GM21576 (cell line): Measurements from ENCODE around the gene TSHZ2.

ENCODE experiments used
- ATAC-seq: cut with Tn5 transposase; IDR thresholded peaks from one replicate; pipeline ENCODE4 v1.9.1; 2021; ENCODE audit warnings: mild to moderate bottlenecking, moderate library complexity; ENCODE audit not compliant: unreplicated experiment

Gene TSHZ2

DNA sequence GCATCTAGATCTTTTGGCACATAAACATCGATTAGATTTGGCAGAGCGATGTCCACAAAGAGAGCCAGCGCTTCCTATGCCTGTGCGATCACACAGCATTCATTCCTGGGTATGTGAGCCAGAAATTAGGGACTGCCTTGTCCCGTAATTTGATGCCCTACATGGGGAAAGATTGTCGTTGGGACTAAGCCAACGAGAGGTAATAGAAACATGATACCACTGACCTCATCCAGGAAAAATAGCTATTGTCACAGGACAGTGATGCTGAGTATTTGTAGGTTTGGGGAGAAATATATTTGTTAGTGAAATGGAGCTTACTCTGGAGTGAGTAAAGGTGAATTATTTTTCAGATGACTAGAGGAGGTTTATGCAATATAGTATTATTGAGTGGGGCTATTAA lies 154.0 kb downstream of the TSHZ2 start:
- no peak for ATAC-seq

DNA sequence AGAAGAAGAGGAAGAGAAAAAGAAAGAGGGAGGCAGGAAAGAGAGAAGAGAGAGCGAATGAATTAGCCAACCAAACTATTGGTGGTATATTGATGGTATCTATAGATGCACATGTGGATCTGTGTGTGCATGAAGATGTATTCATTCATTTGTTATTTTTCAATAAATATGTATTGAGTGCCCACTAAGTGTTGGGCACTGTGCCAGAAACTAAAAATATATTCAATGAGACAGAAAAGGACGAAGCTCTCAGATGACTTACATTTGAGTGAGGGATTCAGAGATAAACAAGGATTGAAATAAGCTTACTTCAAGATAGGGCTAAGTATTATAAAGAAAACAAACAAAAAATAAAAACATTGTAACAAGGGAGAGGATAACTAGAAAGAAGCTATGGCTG lies 154.9 kb downstream of the TSHZ2 start:
- no peak for ATAC-seq

DNA sequence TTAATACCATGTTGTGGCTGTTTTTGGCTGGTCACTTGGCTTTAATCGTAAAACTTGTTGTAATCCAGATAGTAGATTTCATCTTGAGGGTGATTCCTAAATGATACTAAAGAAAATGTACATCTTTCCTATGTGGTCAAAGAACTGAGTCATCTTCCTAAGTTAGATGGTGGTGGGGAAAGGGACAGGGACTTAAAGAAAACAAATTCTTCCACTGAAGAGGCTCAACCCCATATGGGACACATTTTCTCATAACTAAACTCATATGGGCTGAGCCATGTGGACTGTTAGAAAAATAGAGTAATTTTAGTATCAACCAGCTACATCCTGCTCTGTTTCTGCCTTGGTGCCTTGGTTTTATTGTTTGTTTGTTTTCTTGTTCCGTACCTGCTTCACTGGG lies 155.8 kb downstream of the TSHZ2 start:
- ATAC-seq: no peak

DNA sequence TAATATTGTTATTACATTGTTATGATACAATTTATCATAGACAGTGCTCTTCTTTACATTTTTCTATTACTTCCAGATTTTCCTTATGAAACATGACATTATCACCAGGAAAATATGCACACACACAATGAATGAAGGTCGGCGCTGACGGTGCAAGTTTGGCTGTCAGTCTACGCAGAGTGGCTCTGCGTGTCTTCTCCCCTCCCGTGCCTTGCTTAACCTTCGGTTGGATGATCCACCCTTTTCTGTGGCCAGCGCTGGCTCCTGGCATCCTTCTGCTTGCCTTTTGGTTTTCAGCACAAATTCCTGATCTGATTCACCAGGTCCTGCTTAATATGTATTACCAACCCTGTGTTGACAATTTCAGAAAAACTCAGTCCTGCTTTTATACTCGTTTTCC lies 157.4 kb downstream of the TSHZ2 start:
- ATAC-seq: no peak

DNA sequence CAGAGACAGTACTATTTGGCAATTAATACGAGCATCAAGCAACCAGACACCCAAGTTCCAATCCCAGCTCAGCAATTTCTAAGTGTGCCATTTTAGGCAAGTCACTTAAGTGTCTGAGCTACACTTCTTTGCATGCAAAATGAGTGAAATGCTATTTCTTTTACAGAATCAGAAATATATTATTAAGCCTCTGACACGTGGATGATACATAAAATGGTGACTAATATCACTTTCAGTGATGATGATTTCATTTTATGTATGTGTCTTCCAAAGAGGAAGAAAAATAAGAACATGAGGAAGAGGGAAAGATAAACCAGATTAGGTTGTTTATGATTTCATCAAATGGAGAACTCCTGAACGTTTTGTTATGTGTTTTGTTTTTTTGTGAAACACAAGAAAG lies 158.6 kb downstream of the TSHZ2 start:
- ATAC-seq: no peak

DNA sequence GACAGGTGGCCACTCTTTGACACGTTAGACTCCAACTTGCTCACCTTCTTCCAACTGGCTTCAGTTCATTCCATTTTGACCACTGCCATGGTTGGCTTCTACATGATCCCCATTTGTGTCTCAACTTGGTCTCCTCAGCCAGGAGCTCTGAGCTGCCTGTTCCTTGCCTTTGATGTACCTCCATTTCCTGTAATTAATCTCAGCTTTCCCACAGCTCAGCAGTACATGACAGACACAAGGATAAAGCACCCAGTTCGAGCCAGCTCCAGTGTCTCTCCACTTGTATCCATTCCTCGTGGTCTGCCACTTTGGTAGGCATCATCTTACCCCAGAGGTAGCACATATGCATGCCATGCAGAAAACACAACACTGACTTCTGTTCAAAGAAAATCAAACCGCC lies 161.0 kb downstream of the TSHZ2 start:
- ATAC-seq: no peak

DNA sequence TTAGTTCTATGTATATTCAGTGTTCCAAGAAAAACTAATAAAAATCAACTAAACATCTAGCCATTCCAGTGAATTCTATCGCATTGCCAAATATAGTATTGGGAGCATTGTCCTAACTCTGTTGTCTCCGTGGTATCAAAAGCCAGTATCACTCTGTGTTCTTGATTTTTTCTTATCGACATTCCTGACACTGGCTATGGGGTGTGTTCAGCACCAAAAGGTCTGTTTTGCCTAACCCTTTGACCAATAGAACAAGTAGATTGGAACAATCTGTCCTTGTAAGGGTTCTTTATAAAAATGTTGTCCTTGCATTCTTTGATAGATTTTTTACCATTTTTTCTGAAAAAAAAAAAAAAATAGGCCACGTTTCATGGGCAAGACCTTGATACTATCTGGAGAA lies 161.5 kb downstream of the TSHZ2 start:
- ATAC-seq: no peak

DNA sequence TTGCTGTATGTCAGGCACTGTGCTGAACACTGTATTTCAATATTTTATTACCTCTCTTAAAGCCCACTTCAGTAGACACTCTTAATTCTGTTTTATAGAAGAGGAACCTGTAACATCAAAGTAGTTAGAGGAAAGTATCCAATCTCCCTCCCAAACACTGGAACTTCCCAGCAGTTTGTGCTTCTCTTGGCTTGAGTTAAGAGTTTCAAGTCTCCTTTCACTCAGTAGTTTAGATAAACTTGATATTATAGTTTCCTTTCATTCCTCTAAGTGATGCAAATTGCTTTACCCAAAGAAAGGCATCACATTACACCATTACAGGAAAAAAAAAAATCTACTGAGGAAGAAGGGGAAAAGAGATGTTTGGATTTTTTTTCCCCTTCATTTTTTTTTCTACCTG lies 164.3 kb downstream of the TSHZ2 start:
- no peak for ATAC-seq

DNA sequence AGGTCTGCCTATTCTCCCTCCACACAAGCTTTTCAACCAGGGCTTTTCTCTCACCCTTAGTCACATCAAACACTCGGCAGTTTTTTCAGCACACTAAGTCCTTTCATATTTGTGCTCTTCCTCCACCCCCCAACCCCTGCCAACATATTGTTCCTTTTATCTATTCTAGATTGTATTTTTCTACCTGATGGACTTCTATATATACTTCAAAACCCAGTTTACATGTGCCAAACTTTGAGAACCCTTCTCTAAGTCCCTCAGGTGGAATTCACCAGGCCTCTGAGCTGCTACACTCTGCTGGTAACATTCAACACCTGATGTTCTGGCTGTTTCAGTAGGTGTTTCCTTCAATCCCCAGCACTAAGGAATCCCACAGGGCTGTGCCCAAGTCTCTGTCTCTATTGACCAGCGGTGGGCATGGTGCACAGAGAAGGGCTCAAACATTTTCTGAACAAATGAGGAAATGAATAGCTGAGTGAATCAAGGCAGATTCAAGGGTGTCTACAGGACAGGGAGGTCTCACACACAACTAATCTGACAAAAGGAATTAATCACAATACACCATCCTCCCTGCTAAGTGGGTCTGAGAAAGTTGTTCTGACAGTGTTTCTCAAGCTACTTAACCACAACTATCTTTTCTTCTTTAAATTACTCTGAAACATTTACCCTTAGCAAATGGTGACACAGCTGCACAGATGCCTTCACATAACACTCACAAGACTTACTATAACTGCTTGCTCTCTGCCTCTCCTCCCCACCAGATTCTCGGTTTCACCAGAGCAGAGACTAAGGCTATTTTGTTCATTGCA lies 166.5 kb downstream of the TSHZ2 start:
- ATAC-seq: peak; percentile 97

DNA sequence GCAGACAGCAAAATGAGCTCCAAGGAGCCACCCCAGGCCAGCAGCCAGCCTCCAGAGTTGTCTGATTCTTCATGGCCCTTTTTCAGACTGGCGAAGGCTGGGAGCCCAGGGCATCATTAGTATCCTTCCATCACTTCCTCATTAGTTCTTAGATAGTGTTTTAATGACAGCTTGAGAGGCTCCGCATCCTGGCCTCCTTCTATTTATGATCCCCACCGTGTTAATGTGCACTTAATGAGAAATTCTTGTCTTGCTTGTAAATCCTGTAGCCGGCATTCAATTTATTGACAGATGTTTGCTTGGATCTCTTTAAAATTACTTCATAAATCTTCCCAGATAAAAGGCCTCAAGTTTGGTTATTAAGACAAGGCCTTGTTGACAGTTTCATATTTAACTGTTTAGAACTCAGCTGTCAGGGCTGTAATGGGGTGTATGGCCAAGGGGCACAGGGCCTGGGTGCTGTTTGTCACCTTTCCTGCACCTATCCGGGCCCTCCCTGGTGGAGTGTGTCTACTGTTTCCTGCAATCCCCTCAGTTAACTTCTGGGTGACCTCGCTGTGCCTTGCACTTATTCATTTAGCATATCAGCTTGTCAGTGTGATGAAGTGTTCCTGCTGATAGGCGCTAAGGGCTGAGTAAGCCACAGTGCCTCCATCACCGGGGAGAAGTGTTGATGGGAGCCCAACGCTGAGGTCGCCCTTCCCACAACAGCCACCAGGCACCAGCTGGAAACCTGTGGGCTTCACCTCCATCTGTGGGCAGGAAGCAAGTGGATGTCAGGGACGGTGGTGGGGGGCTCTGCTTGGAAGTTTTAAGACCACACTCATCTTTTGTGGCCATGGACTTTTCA lies 169.3 kb downstream of the TSHZ2 start:
- no peak for ATAC-seq

DNA sequence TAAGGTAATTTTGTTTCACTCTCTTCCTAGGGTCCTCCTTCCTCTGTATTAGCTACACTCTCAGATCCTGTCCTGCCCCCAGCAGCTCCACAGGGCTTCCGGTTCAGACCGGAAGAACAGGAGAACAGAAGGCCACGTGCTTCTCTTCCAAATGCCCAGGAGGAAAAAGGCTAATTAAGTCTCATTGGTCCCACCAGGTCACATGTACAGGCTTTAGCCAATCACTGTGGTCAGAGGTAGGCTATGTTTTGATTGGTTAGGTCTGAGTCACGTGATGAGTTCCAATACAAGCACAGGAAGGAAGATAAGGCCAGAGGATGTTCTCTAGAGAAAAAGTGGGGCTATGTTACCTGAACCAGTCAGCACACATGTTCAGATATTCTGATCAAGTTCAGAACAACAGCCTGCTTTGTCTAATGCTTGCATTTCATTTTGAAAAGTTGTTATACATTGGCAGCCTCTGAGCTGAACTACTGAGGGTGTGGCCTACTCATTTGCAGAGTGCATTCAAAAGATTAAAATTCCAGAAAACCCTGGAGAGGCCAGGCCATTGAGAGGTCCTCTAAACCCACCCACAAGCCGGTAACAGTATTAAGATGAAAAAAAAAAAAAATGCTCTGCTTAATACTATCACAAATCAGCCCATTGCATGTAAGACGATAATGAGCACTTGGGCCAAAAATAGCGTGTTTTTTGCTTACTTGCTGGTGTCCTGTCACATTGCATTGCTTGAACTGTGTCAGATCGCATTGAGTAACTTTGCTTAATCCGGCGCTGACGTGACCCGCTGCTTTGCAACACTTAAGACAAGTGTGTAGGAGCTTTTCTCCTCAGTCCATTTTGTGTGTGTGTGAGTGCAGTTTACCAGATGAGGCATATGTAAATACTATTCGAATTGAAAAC lies 170.3 kb downstream of the TSHZ2 start:
- ATAC-seq: no peak

DNA sequence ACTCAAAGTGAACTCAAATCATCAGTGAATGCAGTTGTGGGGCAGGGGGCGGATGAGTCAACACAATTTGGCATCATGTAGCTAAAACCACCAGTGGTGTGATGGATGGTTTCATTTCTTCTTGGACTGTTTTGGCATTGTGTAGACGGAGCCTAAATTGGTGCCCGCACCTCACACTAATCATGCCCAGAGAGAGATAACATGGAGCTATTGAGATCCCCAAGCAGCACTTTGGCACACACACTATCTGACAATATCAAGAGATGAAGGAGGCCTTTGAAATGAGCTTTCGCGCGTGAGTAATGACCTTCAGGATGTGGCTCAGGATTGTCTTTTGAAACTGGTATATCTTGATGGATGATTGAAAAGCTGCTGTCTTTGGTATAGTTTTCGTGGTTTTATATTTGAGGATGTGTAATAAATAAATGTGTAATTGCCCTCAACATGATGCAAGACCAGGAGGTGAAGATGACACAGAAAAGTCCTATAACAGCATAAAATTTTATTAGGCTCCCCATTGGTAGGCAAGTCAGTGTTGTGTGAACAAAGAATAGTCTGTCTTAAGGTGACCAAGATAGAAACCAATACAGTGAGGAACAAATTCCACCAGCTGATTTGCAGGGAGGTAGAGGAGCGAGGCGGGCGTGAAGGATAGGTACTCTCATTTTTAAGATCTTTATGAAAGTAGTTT lies 174.2 kb downstream of the TSHZ2 start:
- ATAC-seq: no peak

DNA sequence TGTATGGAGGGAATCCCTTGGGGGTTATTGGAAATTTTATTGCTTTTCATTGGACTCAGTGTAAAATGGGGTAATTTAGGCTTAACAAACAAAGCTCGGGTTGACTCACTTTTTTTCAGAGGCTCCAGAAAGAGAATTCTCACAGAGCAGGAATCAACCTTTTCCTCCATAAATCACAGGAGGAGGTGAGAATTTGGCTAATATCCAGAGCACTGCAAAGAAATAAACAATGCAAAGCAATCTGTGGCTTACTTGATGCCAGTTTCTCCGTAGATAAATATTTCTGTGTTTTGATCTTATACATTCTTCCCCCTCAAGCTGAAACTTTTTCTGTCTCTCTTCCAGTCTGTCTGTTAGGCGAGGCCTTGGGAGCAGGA lies 176.6 kb downstream of the TSHZ2 start:
- ATAC-seq: no peak

DNA sequence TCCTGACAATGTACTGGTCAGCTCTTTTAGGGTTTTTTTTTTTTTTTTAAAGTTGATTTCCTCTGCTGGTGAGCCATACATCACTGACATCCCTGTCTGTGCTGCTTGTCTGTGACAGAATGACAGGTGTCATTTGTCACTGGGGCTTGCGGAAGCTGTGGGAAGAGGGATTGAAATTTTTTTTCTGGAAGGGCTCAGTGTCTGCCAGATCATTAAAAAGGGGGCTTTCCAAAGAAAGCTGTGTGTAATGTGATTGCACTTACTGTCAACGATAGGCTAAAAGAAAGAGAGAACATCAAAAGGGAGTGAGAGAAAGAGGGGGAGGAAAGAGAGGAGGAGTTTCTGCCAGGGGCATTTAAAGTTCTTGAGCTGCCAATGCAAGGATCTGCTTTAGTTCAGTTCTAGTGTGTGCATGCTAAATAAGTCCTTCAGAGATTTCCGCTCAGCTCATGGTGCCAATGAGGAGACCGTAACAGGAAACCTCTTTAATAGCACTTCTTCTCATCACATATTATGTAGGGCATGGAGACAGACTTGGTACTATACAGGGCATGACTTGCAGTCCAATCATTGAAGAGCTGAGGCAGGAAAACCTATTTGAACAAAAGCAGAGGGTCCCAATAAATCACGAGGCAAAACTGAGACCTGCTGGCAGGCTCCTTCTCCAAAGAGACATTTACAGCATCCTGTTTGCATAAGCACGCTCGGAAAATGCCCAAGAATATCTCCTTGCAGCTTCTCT lies 177.2 kb downstream of the TSHZ2 start:
- no peak for ATAC-seq

DNA sequence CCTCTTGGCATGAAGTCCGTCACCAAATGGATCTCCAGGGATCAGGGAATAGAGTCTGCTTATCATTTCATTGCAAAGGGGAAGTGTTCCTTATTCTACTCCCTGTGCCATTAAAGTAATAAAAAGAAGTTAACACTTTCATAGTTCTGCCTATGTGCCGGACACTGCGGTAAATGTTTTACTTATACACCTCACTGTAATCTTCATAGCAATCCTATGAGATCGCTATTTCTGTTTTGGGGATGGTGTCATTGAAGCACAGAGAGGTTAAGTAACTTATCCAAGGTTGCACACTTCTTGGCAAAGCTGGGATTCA lies 177.7 kb downstream of the TSHZ2 start:
- ATAC-seq: no peak

DNA sequence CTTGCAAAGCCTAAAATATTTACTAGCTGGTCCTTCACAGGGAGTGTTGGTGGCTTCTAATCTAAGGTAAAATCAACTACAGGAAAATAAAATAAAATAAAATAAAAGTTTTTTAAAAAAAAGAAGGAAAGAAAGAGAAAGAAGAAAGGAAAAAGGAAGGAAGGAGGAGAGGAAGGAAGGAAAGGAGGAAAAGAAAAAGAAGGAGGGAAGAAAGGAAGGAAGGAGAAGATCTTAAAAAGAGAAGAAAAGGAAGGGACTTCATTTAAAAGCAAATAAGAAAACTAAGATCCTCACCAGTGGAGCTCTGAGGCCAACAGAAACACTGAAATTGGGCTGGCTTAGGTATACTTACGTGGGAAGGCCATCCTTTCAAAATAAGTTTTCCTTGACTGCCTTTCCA lies 178.4 kb downstream of the TSHZ2 start:
- ATAC-seq: no peak

DNA sequence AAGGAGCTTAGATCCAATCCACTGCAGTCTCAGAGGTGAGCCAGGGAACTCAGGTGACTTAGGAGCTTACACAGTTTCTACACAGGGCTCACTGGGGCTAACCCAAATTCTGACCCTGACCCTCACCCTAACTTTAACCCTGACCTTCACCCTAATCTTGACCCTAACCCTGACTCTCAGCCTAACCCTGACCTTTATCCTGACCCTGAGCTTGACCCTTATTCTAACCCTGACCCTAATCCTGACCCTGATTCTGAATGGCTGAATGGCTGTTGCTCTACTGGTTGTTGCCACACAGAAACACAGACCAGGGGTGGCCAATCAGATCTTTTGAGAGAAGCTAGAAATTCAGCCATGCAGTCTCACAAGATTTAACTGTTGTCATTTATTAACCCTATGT lies 180.1 kb downstream of the TSHZ2 start:
- no peak for ATAC-seq

DNA sequence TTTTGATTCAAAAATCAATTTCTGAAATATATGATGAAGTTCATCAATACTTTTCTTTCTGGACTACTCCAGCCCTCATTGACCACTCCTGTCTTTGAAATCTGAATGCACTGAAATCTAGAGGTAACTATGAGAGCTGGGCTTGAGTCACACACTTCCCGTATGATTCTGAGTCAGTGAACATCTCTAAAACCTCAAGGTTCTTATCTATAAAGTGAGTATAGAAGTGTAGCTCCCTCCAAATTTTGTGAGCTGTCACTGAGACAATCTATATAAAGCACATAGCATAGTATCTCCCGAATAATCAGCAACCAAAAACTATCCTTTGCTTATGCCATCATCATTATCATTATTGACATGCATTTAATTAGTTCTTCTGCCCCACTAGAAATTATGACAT lies 182.4 kb downstream of the TSHZ2 start:
- ATAC-seq: peak; percentile 51

DNA sequence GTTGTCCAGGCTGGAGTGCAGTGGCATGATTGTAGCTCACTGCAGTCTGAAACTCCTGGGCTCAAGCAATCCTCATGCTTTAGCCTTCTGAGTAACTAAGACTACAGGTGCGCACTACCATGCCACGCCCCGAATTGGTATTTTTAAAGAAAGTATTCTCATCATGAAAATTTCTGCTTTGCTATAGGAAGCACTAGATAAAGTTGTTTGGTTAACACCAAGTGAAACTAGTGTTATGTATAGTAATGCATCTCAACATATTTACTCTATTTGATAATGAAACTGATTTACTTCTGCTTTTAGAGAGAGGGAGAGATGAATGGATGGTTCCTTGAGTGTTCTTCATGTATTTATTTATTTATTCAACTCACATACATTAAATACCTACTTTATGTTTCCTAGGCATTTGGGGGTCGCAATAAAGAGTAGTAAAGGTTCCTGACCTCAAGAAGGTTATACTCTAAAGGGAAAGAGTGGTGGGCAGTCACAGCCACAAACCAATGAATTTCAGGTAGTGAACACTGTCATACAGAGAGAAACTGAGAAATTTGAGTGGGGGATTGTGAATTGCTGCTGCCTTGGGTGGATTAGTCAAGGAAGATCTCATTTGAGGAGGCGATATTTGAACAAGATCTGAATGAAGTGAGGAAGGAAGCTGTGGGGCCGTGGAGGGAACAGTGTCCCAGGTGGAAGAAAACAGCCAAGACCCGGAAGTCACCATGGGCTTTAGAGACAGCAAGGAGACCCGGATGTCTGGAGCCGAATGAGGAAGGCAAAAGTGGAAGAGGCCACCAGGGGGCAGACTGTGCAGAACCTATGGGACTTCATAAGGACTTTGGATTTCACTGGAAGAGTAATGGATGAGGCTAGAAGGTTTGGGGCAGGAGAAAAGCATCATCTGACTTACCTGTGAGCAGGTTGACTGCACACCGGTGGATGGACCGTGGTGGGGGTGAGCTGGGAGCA lies 185.6 kb downstream of the TSHZ2 start:
- peak; percentile 84 for ATAC-seq
